RWPE1 (cell line): Measurements from ENCODE around the gene VAMP7.

Experiments
- CTCF ChIA-PET: fragments of 350-600 bp; sonication (Branson Sonifier 250); formaldehyde crosslinking; extraction: SDS; loops from one replicate; lab custom pipeline; 2021; lab: Yijun Ruan, JAX
- POLR2A ChIA-PET: fragments of 400-600 bp; formaldehyde crosslinking; extraction: SDS; loops from one replicate; lab custom pipeline; 2020; ENCODE audit warnings: antibody characterized with exemption; ENCODE audit not compliant: low non-redundant PET; lab: Yijun Ruan, JAX
- DNase-seq: peaks from one replicate; pipeline ENCODE4 v3.0.0; 2012; ENCODE audit warnings: low spot score
- H3K27ac ChIP-seq: fragments of 450-650 bp; 2 replicates; pipeline ENCODE4 v1.5.1; 2017
- TF ChIP-seq, protein P1 (sequence below): fragments of 450-650 bp; conservative IDR thresholded peaks from 2 replicates; pipeline ENCODE4 v1.5.1; 2017; ENCODE audit warnings: low read depth, mild to moderate bottlenecking

Gene VAMP7

DNA sequence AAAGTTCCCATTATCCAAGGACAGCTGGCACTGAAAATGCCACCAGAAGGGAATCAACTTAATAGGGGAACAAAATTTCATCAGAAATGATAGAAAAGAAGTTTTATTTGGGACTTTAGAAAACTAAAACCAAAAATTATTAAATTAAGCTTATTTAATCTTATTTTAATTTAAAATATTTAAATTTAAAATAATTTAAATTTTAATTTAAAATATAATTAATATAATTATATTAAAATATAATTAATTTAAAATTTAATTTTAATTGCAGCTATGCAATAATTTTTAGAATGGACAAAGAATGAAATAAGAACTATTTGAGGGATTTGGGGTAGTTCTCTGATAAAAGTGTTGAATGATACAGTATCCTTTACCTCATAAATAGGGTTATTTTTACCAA, 10.2 kb upstream of the VAMP7 start:
- TF ChIP-seq, protein P1, sequence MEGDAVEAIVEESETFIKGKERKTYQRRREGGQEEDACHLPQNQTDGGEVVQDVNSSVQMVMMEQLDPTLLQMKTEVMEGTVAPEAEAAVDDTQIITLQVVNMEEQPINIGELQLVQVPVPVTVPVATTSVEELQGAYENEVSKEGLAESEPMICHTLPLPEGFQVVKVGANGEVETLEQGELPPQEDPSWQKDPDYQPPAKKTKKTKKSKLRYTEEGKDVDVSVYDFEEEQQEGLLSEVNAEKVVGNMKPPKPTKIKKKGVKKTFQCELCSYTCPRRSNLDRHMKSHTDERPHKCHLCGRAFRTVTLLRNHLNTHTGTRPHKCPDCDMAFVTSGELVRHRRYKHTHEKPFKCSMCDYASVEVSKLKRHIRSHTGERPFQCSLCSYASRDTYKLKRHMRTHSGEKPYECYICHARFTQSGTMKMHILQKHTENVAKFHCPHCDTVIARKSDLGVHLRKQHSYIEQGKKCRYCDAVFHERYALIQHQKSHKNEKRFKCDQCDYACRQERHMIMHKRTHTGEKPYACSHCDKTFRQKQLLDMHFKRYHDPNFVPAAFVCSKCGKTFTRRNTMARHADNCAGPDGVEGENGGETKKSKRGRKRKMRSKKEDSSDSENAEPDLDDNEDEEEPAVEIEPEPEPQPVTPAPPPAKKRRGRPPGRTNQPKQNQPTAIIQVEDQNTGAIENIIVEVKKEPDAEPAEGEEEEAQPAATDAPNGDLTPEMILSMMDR = no peak
- ChIA-PET POLR2A (no interaction called here), CTCF (no interaction called here)
- DNase-seq = no peak
- H3K27ac ChIP-seq = no peak overlapping the region

DNA sequence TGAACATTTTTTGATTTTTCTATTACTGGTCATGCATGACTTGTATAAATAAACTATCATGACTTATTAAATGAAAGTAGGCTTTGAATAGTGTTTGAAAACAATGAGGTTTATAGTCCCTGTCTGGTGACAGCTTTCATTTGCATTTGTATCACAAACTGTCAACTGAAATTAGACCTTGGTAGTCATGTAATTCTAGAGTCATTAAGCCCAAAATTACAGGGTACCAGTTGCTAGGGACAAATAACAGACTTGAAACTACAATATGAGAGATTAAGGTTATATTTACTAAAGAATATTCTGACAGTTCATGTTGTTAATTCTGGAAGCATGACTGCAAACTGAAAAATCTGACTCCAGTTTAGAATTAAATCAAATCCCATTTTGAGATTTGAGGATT, 9.2 kb upstream of the VAMP7 start:
- TF ChIP-seq, protein P1 = no peak
- ChIA-PET POLR2A (no interaction called here), CTCF (no interaction called here)
- DNase-seq = no peak
- H3K27ac ChIP-seq = no peak overlapping the region

DNA sequence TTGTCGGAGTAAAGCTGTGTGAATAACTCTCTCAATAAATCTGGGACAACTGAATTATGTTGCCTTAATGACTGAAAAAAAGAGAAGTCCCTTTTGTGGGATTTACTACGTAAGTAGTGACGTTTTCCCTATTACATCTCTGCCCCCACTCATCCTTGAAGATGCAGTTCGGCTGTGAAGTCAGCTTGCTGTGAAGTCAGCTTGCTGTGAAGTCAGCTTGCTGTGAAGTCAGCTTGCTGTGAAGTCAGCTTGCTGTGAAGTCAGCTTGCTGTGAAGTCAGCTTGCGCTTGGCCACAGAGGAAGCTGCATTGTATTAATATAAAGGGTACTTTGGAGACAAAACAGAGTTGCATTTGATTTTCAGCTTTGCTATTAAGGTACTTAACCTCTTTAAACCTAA, 8.0 kb upstream of the VAMP7 start:
- ChIA-PET CTCF (no interaction called here), POLR2A (no interaction called here)
- H3K27ac ChIP-seq = no peak overlapping the region
- no peak for DNase-seq
- TF ChIP-seq, protein P1 = no peak

DNA sequence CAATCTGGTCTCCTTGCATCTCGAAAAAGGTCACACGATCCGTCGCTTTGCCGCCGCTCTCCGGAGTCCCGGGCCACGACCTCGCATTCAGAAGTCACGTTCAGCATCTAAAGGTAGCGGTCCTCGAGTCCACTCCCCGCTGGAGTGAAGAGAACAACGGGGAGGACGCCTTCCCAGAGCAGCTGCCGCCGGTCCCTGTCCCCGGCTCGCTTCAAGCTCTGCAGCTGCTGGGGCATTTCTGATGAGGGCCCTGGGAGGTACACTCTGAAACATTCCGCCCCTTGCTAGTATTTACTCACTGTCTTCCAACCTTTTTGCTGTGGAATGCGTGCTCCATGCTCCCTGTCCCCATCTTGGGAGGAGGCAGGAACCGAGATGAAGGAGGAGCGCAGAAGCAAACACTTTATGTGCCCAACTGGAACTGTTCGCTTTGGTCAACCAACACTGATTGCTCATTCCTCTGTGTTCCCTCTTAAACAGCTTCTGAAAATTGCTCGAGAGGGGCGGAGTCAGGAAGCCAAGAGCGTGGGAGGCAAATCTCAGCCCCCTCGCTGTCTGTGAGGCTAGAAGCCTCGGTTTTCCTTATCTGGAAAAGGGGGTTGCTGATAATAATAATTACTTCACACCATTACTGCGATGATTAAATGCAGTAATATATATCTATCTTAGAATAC, 6.4 kb upstream of the VAMP7 start:
- no peak for DNase-seq
- POLR2A ChIA-PET = no interaction called here

DNA sequence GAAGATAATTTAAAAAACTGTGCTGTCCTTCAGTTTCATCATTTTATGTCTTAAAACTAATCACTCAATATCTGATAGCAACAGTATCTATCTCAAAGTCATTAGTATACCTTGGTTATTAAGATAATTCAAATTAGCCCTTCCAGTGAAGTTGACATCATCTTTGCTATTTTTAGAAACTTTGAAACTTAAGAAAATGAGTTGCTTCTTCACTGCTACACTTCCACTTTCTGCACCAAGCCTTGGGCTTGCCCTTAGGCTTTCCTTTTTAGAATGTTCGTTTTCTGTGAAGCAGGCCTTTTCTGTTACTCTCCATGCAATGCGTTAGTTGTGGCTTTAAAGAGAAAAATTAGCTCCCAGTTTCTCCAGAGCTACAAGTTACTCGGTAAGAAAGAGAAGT, 4.4 kb upstream of the VAMP7 start:
- POLR2A ChIA-PET = no interaction called here
- no peak overlapping the region for H3K27ac ChIP-seq
- DNase-seq = no peak
- TF ChIP-seq, protein P1 = no peak
- CTCF ChIA-PET = no interaction called here

More for the DNA sequence above, 6.4 kb upstream of the VAMP7 start:
- CTCF ChIA-PET = no interaction called here
- TF ChIP-seq, protein P1 = no peak
- no peak overlapping the region for H3K27ac ChIP-seq

DNA sequence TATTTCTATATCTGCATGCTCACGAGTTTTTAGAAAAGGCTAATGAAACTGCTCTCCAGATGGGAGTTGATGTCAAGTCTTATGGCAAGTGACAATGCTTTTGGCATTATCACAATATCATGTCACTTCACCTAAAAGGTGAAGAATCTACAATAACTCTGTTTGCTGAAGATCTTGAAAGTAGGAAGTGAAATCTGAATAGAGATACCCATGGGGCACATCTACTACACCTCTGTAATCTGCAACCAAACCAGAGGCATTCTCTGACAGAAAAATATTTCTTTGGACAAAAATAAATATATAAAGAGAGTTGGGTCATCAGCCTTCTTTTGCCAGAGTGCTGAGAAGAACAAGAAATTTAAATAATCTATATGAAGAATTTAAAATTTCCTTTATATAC, 3.9 kb upstream of the VAMP7 start:
- POLR2A ChIA-PET = no interaction called here
- CTCF ChIA-PET = no interaction called here
- H3K27ac ChIP-seq = no peak overlapping the region
- TF ChIP-seq, protein P1 = no peak
- no peak for DNase-seq
